SK-N-SH (cell line): ENCODE results near the gene ZBTB24.

Source experiments
- CTCF ChIP-seq: fragments of 200-600 bp; sonication (generic); IDR thresholded peaks from 2 replicates; pipeline ENCODE4 v1.6.1; 2017; ENCODE audit warnings: antibody characterized with exemption, mild to moderate bottlenecking, moderate library complexity
- EP300 ChIP-seq, 2 experiments: IDR thresholded peaks; 2 replicates each; pipeline versions ENCODE4 v1.4.0 to v1.6.1; 2012; ENCODE audit warnings: borderline replicate concordance in 1 of 2, low read depth in 1 of 2, low read length in 1 of 2
- MEF2A ChIP-seq: IDR thresholded peaks from 2 replicates; pipeline ENCODE4 v1.4.0; 2012; ENCODE audit warnings: low read depth, borderline replicate concordance
- PBX3 ChIP-seq: IDR thresholded peaks from 2 replicates; pipeline ENCODE4; 2012
- POLR2AphosphoS5 ChIP-seq: IDR thresholded peaks from 2 replicates; pipeline ENCODE4 v1.6.1; 2012; ENCODE audit warnings: low read depth, low read length
- REST ChIP-seq: IDR thresholded peaks from 2 replicates; pipeline ENCODE4 v1.6.1; 2012; ENCODE audit warnings: mild to moderate bottlenecking, low read depth, low read length, moderate library complexity
- SMC3 ChIP-seq: IDR thresholded peaks from 2 replicates; pipeline ENCODE4 v1.6.1; 2012; ENCODE audit warnings: low read depth, low read length, improper control_type of control experiment
- USF1 ChIP-seq: IDR thresholded peaks from 2 replicates; pipeline ENCODE4 v1.4.0; 2012; ENCODE audit warnings: low read depth, borderline replicate concordance
- YY1 ChIP-seq: IDR thresholded peaks from 2 replicates; pipeline ENCODE4 v1.4.0; 2012; ENCODE audit warnings: low read depth, mild to moderate bottlenecking

GRCh38 chr6:109456111-109456583 lies 26.9 kb downstream of the ZBTB24 start:
- no peak for TF ChIP-seq PBX3
- no peak for TF ChIP-seq CTCF
- no peak for TF ChIP-seq MEF2A
- TF ChIP-seq SMC3, result no peak
- TF ChIP-seq REST, result no peak
- no peak for TF ChIP-seq POLR2AphosphoS5
- TF ChIP-seq USF1, result no peak
- no peak for TF ChIP-seq EP300 (IDR thresholded peaks at IDR 0.05; ENCODE audit: borderline replicate concordance in 1 of 2, low read depth in 1 of 2, low read length in 1 of 2)
- TF ChIP-seq YY1, result no peak
